Measurements from ENCODE around the gene BCAS1. TPM values are rescaled to one million over a fixed set of nuclear protein-coding genes. Genes with fewer than 3 reads are reported as not detected.

BCAS1 gene
- total RNA-seq, 2 experiments from 2014 or later = 0.06 TPM; not detected in 1

DNA sequence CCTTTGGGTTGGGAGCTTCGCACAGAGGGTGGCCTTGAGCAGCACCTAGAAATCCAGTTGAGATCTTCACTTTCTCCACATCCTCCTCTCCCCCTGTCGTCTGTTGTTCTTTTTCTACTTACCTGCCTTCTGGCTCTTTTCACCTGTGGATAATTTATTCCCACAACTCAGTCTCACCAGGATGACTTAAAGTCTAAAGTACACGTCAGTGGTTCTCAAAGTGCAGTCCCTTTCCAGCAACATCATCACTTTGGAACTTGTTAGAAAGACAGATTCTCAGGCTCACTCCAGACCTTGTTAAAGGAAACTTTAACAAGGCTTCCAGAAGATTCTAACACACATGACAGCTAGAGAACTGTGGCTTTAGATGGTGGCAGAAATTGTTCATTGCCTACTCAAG is 27.7 kb upstream of the BCAS1 start:
- H3K27ac Mint-ChIP-seq = no peak overlapping the region
- POLR2A ChIA-PET = no interaction called here
- H3K4me3 Mint-ChIP-seq = no peak overlapping the region
- no peak for DNase-seq
- CTCF ChIA-PET = interaction anchor here (0.7 to 1.4 kb wide), 2 partner anchors 102 to 1356 kb away, joined by 3 to 5 read pairs; no protein-coding TSS in a partner anchor
- H3K27me3 Mint-ChIP-seq = peaks cover 7% of the 10 kb centered on the region
- no peaks in the 10 kb centered on the region for H3K36me3 Mint-ChIP-seq (ENCODE audit: low read depth)
- H3K4me1 Mint-ChIP-seq = peaks cover 3% of the 10 kb centered on the region
- no peaks in the 10 kb centered on the region for H3K9me3 Mint-ChIP-seq

DNA sequence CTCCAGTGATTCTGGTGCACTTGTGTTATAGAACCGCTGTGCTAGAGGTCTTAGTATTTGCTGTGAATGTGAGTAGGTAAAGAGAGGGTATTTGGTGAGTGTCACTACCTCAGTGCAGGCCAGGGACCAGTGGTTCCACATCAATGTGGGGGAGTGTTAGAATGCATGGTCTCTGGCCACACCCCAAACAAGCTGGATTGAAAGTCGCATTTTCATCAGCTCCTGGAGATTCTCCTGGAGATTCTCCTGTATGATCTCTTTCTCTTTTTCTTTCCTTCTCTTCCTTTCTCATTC is 26.8 kb upstream of the BCAS1 start:
- H3K27me3 Mint-ChIP-seq = peaks cover 7% of the 10 kb centered on the region
- H3K36me3 Mint-ChIP-seq (ENCODE audit: low read depth) = no peaks in the 10 kb centered on the region
- H3K4me3 Mint-ChIP-seq = no peak overlapping the region
- DNase-seq = no peak
- H3K27ac Mint-ChIP-seq = no peak overlapping the region
- no peaks in the 10 kb centered on the region for H3K9me3 Mint-ChIP-seq
- ChIA-PET CTCF (interaction anchor here (1.4 kb wide), 1 partner anchor 103 kb away, joined by 5 read pairs; no protein-coding TSS in a partner anchor), POLR2A (no interaction called here)
- H3K4me1 Mint-ChIP-seq = peaks cover 3% of the 10 kb centered on the region

DNA sequence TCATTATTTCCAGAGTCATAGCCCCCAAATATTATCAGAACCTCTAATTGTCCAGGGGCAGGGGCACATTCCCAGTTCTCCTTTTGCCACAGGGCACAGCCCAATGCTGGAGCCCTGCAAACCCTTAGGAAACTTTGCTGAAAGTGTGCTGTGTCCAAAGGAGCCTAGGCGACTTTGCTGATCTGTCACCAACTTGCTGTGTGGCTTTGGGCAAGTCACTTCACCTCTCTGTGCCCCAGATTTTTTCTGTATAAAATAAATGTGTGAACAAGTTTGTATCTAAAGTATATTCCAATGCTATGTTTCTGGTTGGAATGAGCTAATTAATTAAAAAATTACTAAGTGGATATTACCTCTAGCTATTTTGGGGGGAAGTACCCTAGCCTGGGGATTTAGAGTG is 25.4 kb upstream of the BCAS1 start:
- ChIA-PET CTCF (interaction anchor here (0.6 to 1.8 kb wide), 2 partner anchors 8 to 106 kb away, joined by 4 to 7 read pairs; no protein-coding TSS in a partner anchor), POLR2A (no interaction called here)
- Mint-ChIP-seq H3K4me1 (peaks cover 3% of the 10 kb centered on the region), H3K4me3 (no peak overlapping the region), H3K27ac (no peak overlapping the region), H3K9me3 (no peaks in the 10 kb centered on the region), H3K36me3 (ENCODE audit: low read depth) (no peaks in the 10 kb centered on the region), H3K27me3 (peaks cover 12% of the 10 kb centered on the region)
- no peak for DNase-seq

- no peak overlapping the region for H3K4me3 Mint-ChIP-seq
- peaks cover 3% of the 10 kb centered on the region for H3K4me1 Mint-ChIP-seq
- no peaks in the 10 kb centered on the region for H3K36me3 Mint-ChIP-seq (ENCODE audit: low read depth)
- H3K27ac Mint-ChIP-seq = no peak overlapping the region
- peaks cover 15% of the 10 kb centered on the region for H3K27me3 Mint-ChIP-seq
- DNase-seq = no peak
- ChIA-PET POLR2A (no interaction called here), CTCF (interaction anchor here (1.8 kb wide), 1 partner anchor 9 kb away, joined by 7 read pairs; no protein-coding TSS in a partner anchor)
- H3K9me3 Mint-ChIP-seq = no peaks in the 10 kb centered on the region
Observed at GRCh38 chr20:54094268-54094580, 23.8 kb upstream of the BCAS1 start.

- Mint-ChIP-seq H3K4me3 (no peak overlapping the region), H3K27ac (no peak overlapping the region), H3K36me3 (ENCODE audit: low read depth) (no peaks in the 10 kb centered on the region), H3K9me3 (no peaks in the 10 kb centered on the region), H3K27me3 (peaks cover 17% of the 10 kb centered on the region), H3K4me1 (peaks cover 3% of the 10 kb centered on the region)
- ChIA-PET CTCF (interaction anchor here (1.8 kb wide), 1 partner anchor 10 kb away, joined by 7 read pairs; no protein-coding TSS in a partner anchor), POLR2A (no interaction called here)
- DNase-seq = no peak
Observed at GRCh38 chr20:54093423-54094267, 23.3 kb upstream of the BCAS1 start.

DNA sequence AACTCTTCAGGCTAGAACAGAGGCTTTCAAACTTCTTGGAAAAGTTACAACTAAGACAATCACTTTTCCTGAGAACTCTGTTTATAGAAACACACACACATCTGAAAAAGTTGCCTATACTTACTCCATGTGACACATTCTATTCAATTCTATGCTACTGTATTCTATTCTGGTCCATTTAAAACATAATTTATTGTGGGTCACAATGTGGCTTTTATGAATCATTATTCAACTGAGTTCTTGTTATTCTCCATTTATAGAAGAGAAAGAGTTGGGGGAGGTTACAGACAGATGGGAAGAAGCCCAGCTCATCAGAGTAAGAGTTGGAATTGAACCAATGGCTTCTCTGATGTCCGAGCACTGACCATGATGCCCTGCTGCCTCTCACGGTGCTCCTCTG is 21.6 kb upstream of the BCAS1 start:
- POLR2A ChIA-PET = no interaction called here
- CTCF ChIA-PET = interaction anchor here (1.0 kb wide), 1 partner anchor 19 kb away, joined by 3 read pairs; no protein-coding TSS in a partner anchor
- no peak for DNase-seq
- Mint-ChIP-seq H3K9me3 (no peaks in the 10 kb centered on the region), H3K4me1 (peaks cover 3% of the 10 kb centered on the region), H3K36me3 (ENCODE audit: low read depth) (no peaks in the 10 kb centered on the region), H3K27me3 (peaks cover 19% of the 10 kb centered on the region), H3K27ac (no peak overlapping the region), H3K4me3 (no peak overlapping the region)

DNA sequence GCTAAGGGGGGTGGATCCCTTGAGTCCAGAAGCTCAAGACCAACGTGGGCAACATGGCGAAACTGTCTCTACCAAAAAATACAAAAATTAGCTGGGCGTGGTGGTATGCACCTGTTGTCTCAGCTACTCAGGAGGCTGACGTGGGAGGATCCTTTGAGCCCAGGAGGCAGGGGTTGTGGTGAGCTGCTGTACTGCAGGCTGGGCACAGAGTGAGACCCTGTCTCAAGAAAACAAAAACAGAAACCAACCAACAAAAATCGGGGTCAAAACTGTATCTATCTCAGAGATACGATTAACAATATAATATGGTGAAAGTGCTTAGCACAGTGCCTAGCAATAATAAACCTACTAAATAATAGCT is 20.7 kb upstream of the BCAS1 start:
- H3K4me1 Mint-ChIP-seq = no peaks in the 10 kb centered on the region
- ChIA-PET CTCF (interaction anchor here (0.7 kb wide), 1 partner anchor 74 kb away, joined by 4 read pairs; no protein-coding TSS in a partner anchor), POLR2A (no interaction called here)
- DNase-seq = no peak
- no peak overlapping the region for H3K27ac Mint-ChIP-seq
- H3K36me3 Mint-ChIP-seq (ENCODE audit: low read depth) = no peaks in the 10 kb centered on the region
- H3K9me3 Mint-ChIP-seq = no peaks in the 10 kb centered on the region
- no peak overlapping the region for H3K4me3 Mint-ChIP-seq
- H3K27me3 Mint-ChIP-seq = peaks cover 19% of the 10 kb centered on the region

DNA sequence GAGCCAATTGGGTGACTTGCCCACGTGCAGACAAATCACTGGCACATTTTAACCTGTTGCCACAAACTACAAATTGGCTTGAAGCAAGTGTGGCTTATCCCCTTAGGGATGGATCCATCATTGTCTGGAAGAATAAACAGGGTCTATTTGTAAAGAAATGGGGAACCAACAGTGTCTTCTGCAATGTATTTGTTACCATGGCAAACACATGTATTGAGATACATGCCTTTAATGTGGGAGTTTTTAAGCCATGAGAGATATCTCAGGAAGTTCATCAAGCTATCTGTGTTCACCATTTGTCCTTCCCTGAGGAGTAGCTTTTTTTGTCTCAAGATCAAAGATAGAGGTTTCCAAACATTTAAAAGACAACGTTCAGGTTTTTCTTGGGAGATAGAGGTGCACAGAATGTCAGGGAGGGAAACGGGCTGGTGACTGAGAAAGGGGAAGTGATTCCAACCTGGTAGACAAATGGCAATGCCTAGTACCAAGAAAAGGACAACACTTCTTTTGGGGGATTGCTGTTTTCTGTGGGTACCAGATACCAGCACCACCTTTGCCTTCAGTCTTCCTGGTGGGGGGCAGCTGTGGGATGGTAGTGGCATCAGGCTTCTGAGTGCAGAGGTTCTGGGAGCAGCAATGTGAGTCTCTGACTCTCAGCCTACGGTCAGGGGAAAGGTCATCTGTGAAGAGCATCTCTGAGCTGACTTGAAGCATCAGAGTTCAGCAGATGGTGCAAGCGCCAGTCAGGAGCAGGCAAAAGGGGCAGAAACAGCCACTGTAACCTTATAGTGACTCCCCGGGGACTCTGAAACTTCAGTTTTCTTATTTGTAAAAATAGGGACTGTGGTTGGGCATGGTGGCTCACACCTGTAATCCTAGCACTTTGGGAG is 20.1 kb upstream of the BCAS1 start:
- peaks cover 19% of the 10 kb centered on the region for H3K27me3 Mint-ChIP-seq
- DNase-seq = no peak
- no peak overlapping the region for H3K4me3 Mint-ChIP-seq
- H3K9me3 Mint-ChIP-seq = no peaks in the 10 kb centered on the region
- ChIA-PET CTCF (interaction anchor here (0.7 kb wide), 1 partner anchor 75 kb away, joined by 4 read pairs; no protein-coding TSS in a partner anchor), POLR2A (no interaction called here)
- H3K27ac Mint-ChIP-seq = no peak overlapping the region
- H3K36me3 Mint-ChIP-seq (ENCODE audit: low read depth) = no peaks in the 10 kb centered on the region
- no peaks in the 10 kb centered on the region for H3K4me1 Mint-ChIP-seq

DNA sequence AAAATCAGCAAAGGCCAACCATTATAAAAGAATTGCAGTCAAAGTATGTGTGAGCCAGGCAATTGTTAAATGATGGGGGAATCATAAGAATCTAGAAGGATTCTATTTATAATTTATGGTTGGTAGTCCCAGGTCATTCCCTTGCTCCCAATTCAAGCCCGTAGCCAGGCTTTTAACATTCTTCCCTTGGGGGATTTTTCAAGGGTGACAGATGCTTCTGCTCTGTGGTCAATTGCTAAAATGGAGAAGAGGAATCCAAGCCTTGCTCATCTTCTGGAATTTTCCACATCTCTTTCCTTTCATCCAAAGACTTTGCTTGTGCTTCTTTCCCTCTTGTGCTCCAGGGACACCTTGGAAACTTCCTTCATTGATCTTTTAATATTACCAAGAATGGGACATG is 18.0 kb upstream of the BCAS1 start:
- no peak overlapping the region for H3K4me3 Mint-ChIP-seq
- POLR2A ChIA-PET = no interaction called here
- no peak overlapping the region for H3K27ac Mint-ChIP-seq
- no peak for DNase-seq
- no peaks in the 10 kb centered on the region for H3K9me3 Mint-ChIP-seq
- CTCF ChIA-PET = no interaction called here
- H3K36me3 Mint-ChIP-seq (ENCODE audit: low read depth) = no peaks in the 10 kb centered on the region
- peaks cover 3% of the 10 kb centered on the region for H3K4me1 Mint-ChIP-seq
- H3K27me3 Mint-ChIP-seq = peaks cover 14% of the 10 kb centered on the region

DNA sequence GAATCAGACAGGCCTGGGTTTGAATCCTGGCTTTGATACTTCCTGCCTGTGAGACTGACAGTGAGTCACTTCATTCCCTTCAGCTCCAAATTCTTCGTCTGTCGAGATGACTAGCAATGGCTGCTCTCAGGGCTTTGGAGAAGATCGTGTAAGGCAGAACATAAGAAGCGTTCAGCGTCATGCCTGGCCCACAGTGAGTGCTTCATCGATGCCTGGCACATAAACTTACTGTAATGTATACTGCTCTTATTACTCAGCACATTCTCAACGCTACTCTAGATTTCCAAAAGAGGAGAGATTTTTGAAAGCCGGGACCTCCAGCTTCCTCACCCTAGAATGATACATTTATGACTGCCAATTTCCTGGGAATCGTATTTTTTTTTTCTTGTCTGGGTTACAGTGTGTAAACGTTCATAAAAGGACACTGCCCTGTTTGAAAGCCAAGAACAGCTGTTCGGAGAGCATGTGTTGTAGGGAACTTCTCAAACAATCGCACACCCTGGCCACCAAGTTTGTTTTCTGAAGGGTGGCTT is 16.2 kb upstream of the BCAS1 start:
- H3K9me3 Mint-ChIP-seq = peaks cover under 1% of the 10 kb centered on the region
- H3K27me3 Mint-ChIP-seq = peaks cover 9% of the 10 kb centered on the region
- no peak overlapping the region for H3K27ac Mint-ChIP-seq
- CTCF ChIA-PET = no interaction called here
- H3K36me3 Mint-ChIP-seq (ENCODE audit: low read depth) = peaks cover under 1% of the 10 kb centered on the region
- peaks cover 7% of the 10 kb centered on the region for H3K4me1 Mint-ChIP-seq
- DNase-seq = no peak
- POLR2A ChIA-PET = interaction anchor here (0.6 kb wide), 1 partner anchor 552 kb away, joined by 6 read pairs; no protein-coding TSS in a partner anchor
- H3K4me3 Mint-ChIP-seq = no peak overlapping the region

DNA sequence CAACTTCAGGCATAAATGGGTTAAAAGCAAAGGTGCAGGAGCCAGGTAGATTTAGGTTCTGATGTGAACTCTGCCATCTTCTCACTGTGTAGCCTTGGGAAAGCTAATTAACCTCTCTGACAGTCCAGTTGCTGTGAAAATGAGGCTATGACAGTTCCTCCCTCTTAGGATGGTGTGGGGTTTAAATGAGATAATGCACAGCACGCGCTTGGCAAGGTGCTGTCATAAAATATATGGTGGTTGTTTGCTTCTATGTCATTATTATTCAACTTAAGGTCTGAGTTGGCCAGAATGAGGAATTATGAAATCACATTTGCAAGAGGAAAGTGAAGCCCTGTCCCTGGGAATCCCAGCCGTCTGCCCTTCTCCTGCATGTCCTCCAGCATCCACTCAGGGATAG is 15.5 kb upstream of the BCAS1 start:
- no peak overlapping the region for H3K4me3 Mint-ChIP-seq
- H3K27me3 Mint-ChIP-seq = peaks cover 11% of the 10 kb centered on the region
- peaks cover 9% of the 10 kb centered on the region for H3K4me1 Mint-ChIP-seq
- DNase-seq = no peak
- peaks cover 2% of the 10 kb centered on the region for H3K36me3 Mint-ChIP-seq (ENCODE audit: low read depth)
- CTCF ChIA-PET = no interaction called here
- H3K27ac Mint-ChIP-seq = no peak overlapping the region
- peaks cover 2% of the 10 kb centered on the region for H3K9me3 Mint-ChIP-seq
- POLR2A ChIA-PET = interaction anchor here (0.5 kb wide), 1 partner anchor 40 kb away, joined by 8 read pairs; no protein-coding TSS in a partner anchor

- CTCF ChIA-PET = interaction anchor here (0.5 kb wide), 1 partner anchor 36 kb away, joined by 3 read pairs; no protein-coding TSS in a partner anchor
- Mint-ChIP-seq H3K27ac (no peak overlapping the region), H3K27me3 (peaks cover 11% of the 10 kb centered on the region), H3K9me3 (peaks cover 2% of the 10 kb centered on the region), H3K4me1 (peaks cover 9% of the 10 kb centered on the region), H3K4me3 (no peak overlapping the region), H3K36me3 (ENCODE audit: low read depth) (peaks cover 4% of the 10 kb centered on the region)
- DNase-seq = no peak
- POLR2A ChIA-PET = interaction anchor here (0.5 kb wide), 1 partner anchor 40 kb away, joined by 8 read pairs; no protein-coding TSS in a partner anchor
Observed at GRCh38 chr20:54085425-54085824, 15.0 kb upstream of the BCAS1 start.
